Measurements from ENCODE around the gene ITGB1BP1. TPM values are rescaled to one million over a fixed set of nuclear protein-coding genes. Genes with fewer than 3 reads are reported as not detected.

The ITGB1BP1 gene
- total and polyA plus RNA-seq, 9 of the 15 experiments (the other 6 are each of a cell fraction or from before 2014, with no cell fraction given): 37.8 to 95.3 (median 50.4) TPM

DNA sequence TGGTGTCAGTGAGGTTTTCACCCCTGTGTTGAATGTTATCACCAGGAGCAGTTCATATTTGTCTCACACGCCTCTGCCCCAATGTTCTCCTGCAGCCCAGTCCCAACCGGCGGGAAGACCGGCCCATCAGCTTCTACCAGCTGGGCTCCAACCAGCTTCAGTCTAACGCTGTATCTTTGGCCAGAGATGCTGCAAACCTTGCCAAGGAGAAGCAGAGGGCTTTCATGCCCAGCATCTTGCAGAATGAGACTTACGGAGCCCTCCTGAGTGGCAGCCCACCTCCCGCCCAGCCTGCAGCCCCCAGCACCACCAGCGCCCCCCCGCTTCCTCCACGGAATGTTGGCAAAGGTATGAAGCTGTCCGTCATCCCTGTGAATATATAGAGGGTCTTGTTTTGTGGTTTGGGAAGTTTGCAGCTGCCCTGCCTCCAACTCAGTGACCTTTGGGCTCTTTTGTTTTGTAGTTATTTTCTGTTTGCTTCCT lies 35.1 kb downstream of the ITGB1BP1 start:
- FAIRE-seq (no peak), ATAC-seq (no peak), DNase-seq (ENCODE audit: extremely low read depth in 1 of 4, low spot score in 3 of 4) (no peak)
- ChIA-PET CTCF (ENCODE audit: low intra/inter-chr PET ratio) (no interaction called here), POLR2A (interaction anchor here (1.4 to 4.7 kb wide), 2 partner anchors 13 to 17 kb away, joined by 4 to 16 read pairs; no protein-coding TSS in a partner anchor)
- 83% methylated on average over 11 of the region's 11 CpGs for WGBS (ENCODE audit: insufficient coverage, low coverage, missing lambda C conversion rate)
- Histone ChIP-seq H3K9me3 (replicated peaks; ENCODE audit: control insufficient read depth, insufficient read depth, low read depth, low read length) (no peaks in the 10 kb centered on the region), H3K79me2 (ENCODE audit: control insufficient read depth, insufficient read depth, low read length) (no peaks in the 10 kb centered on the region), H3K27ac (ENCODE audit: extremely low read depth, low read depth, low read length) (no peak overlapping the region), H3K9ac (ENCODE audit: insufficient read depth in 1 of 2, low read depth in 2 of 2, low read length in 2 of 2) (no peak overlapping the region), H3K4me1 (replicated peaks in 1 of 2; ENCODE audit: control insufficient read depth in 2 of 2, insufficient read depth in 2 of 2, low read length in 2 of 2) (peaks cover 2 to 9% of the 10 kb centered on the region in 2 experiments; a peak in 3 of 5 replicates), H3K4me2 (ENCODE audit: insufficient read depth, low read length) (no peak overlapping the region), H4K20me1 (replicated peaks; ENCODE audit: control insufficient read depth, insufficient read depth, low read length) (no peaks in the 10 kb centered on the region), H3K4me3 (no peak overlapping the region), H3K27me3 (ENCODE audit: control insufficient read depth in 2 of 2, insufficient read depth in 2 of 2, low read length in 2 of 2) (no peaks in the 10 kb centered on the region), H2AFZ (ENCODE audit: low read depth, low read length) (no peak overlapping the region), H3K9me1 (ENCODE audit: control insufficient read depth, insufficient read depth, low read length) (no peaks in the 10 kb centered on the region), H3K36me3 (ENCODE audit: control insufficient read depth, insufficient read depth, low read length) (no peaks in the 10 kb centered on the region)
- intact Hi-C loops (cut with micrococcal nuclease): no loop called here
- in situ Hi-C loops (cut with MboI): no loop called here
- no TSS peak for BruUV-seq (replicated peaks)
- TF ChIP-seq ELF2 (CRISPR knock-in tag; IDR thresholded peaks at IDR 0.05): no peak
- TF ChIP-seq, protein P1, sequence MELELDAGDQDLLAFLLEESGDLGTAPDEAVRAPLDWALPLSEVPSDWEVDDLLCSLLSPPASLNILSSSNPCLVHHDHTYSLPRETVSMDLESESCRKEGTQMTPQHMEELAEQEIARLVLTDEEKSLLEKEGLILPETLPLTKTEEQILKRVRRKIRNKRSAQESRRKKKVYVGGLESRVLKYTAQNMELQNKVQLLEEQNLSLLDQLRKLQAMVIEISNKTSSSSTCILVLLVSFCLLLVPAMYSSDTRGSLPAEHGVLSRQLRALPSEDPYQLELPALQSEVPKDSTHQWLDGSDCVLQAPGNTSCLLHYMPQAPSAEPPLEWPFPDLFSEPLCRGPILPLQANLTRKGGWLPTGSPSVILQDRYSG (tag; conservative IDR thresholded peaks at IDR 0.05; ENCODE audit: low read depth): no peak
- TF ChIP-seq FOXA1 (IDR thresholded peaks at IDR 0.05; ENCODE audit: borderline replicate concordance): no peak
- TF ChIP-seq ZNF668 (CRISPR knock-in tag; IDR thresholded peaks at IDR 0.05): no peak
- TF ChIP-seq EP400 (IDR thresholded peaks at IDR 0.05): no peak
- TF ChIP-seq, protein P2, sequence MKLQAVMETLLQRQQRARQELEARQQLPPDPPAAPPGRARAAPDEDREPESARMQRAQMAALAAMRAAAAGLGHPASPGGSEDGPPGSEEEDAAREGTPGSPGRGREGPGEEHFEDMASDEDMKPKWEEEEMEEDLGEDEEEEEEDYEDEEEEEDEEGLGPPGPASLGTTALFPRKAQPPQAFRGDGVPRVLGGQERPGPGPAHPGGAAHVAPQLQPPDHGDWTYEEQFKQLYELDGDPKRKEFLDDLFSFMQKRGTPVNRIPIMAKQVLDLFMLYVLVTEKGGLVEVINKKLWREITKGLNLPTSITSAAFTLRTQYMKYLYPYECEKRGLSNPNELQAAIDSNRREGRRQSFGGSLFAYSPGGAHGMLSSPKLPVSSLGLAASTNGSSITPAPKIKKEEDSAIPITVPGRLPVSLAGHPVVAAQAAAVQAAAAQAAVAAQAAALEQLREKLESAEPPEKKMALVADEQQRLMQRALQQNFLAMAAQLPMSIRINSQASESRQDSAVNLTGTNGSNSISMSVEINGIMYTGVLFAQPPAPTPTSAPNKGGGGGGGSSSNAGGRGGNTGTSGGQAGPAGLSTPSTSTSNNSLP (IDR thresholded peaks at IDR 0.05; ENCODE audit: borderline replicate concordance, low read depth, low read length): no peak
- TF ChIP-seq MXI1 (IDR thresholded peaks at IDR 0.05; ENCODE audit: low read depth, low read length): no peak
- TF ChIP-seq NR2C2 (CRISPR knock-in tag; IDR thresholded peaks at IDR 0.05): no peak
- no peak for TF ChIP-seq NR2C2 (tag; IDR thresholded peaks at IDR 0.05)
- no peak for TF ChIP-seq MTF1 (CRISPR knock-in tag; IDR thresholded peaks at IDR 0.05; ENCODE audit: borderline replicate concordance)
- TF ChIP-seq MYBL2 (IDR thresholded peaks at IDR 0.05; ENCODE audit: low read depth): no peak
- no peak for TF ChIP-seq MYBL2 (CRISPR knock-in tag; IDR thresholded peaks at IDR 0.05; ENCODE audit: borderline replicate concordance)
- TF ChIP-seq, protein P3, sequence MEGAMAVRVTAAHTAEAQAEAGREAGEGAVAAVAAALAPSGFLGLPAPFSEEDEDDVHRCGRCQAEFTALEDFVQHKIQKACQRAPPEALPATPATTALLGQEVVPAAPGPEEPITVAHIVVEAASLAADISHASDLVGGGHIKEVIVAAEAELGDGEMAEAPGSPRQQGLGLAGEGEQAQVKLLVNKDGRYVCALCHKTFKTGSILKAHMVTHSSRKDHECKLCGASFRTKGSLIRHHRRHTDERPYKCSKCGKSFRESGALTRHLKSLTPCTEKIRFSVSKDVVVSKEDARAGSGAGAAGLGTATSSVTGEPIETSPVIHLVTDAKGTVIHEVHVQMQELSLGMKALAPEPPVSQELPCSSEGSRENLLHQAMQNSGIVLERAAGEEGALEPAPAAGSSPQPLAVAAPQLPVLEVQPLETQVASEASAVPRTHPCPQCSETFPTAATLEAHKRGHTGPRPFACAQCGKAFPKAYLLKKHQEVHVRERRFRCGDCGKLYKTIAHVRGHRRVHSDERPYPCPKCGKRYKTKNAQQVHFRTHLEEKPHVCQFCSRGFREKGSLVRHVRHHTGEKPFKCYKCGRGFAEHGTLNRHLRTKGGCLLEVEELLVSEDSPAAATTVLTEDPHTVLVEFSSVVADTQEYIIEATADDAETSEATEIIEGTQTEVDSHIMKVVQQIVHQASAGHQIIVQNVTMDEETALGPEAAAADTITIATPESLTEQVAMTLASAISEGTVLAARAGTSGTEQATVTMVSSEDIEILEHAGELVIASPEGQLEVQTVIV (CRISPR knock-in tag; IDR thresholded peaks at IDR 0.05; ENCODE audit: borderline replicate concordance): no peak
